HG03558 (cell line): ENCODE results near the gene ICA1.
"Not testable (repeated sequence)": the region's sequence is repeated elsewhere in the genome, so short reads cannot be mapped to it uniquely, and the experiment has no call there.

Experiments
- ATAC-seq: cut with Tn5 transposase; IDR thresholded peaks from one replicate; pipeline ENCODE4 v1.9.1; 2021; ENCODE audit warnings: moderate number of reproducible peaks; ENCODE audit not compliant: unreplicated experiment; ENCODE audit errors: extremely low read depth

ICA1 gene

DNA sequence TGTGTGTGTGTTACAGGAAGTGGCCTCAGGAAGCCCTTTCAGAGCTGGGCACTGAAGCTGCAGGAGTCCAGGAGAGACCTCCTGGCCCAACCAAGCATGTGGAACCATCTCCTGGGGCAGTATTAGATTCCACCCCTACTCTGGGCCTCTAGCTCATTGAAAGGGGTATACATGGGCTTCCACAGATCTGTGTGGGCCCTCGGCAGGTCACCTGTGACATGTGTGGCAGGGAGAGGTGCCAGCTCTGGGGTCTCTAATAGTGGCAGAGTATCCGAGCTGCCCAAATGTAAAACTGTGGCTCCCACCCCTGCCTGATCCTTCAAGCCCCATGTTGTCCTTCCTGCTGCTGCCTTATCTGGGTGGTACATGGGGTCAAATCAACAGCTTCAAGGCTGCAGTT, 149.3 kb downstream of the ICA1 start:
- ATAC-seq, result no peak

DNA sequence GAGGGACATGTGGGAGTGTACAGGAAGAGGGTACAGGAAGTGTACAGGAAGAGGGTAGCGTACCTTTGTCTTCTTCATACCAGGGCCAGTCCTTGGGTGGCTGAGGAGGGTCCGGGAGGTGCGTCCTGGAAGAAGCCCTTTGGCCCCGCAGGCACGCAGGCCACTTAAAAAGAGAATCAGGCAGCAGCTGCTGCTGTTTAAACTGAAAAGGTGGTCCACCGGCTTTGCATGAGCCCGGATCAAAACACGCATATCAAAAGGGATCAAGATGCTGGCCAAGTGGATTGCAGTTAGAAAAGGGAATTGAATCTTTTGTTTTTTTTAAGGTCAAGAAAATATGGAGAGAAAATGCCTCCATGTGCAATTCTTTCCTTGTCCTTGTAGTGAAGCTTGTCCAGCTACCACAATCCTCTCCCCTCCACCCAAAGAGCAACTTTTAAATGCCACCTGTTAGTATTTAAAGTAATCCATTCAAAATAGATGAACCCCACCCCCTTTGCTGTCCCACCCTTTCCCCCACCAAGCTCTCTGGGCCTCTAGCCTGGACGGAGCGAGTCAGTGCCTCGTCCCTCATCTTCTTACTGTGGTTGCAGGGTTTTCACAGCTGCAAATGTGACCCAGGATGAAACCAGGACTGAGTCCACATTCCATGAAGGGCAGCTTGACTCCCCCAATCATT, 150.5 kb downstream of the ICA1 start:
- no peak for ATAC-seq

DNA sequence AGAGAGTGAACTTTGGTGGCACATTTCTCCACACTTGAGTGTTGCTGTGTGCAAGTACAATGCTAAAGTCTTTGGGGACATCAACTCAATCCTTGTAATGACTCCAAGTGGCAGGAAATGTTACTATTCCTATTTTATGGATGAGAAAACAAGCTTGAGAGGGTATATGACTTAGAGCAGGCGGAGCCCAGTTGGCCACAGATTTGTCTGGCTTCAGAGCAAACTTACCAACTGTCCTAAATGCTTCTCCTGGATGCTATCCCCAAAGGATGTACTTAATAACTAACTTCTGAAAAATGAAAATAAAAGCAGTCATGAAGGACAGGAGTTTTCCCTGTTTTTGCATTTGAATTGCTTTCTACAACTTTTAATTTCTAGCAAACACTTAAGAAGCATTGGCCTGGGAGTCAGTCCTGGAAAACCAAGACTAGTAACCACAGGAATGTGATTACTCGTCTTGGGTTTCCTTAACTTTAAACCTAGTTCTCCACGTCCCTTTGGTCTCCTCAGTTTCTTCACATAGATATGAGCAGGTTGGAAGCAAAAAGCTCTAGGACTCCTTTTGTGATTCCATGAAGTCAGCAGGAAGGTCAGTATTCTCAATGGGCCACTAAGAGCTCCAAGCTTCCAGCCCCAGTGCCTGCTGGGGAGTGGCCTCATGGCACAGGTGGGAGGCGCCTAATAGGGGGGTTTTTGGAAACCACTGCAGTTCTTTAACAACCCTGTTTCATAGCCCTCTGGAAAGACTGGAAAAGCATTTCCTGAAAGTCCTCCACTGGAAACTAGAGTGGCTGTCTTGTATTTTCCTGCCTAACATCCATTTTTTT, 152.6 kb downstream of the ICA1 start:
- ATAC-seq, result no peak

DNA sequence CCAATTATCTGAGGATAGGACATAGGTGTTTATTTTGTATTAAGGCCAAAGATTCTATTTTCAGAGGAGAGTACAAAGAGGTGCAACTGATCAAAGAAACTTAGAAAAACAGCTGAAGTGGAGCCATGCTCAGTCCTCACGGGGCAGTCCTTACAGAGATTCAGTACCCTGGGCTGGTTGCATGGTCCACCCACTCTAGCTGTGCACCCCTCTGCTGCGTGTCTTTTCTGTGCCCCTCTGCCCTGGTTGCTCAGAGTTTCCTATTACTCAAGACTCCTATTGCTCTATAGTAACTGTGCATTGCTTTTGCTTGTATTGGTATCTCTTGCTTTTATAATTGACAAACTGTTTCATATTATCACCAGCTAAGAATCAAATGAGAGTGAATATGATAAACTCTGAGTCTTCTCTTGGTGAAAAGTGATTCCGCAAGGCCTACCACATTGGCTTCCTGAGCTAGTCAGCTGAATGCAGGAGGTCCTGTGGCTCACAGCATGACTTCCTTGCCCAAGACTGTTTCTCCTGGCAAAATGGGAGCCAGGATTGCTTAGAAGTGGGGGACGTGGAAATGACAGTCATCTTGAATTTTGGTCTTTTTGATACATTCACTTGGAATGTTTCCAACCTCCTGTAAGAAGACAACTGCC, 156.4 kb downstream of the ICA1 start:
- no peak for ATAC-seq

DNA sequence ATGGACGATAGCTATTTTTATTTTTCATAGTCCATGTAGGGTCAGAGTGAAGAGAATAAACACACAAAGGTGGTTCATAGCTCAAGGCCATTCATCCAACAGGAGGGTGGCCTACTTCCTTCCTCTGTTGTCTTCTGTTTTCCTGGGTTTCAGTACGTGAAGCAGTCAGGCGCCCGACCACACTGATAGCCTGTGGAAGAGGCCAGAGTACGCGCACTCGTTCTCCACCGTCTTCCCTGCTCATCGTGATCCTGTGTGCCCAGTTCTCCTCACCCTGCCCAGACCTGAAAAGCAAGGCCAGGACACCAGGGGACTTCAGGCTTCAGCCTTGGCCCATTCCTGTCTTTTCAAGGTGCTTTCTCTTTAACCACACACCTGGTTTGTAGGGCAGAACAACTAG, 158.7 kb downstream of the ICA1 start:
- ATAC-seq, result no peak

DNA sequence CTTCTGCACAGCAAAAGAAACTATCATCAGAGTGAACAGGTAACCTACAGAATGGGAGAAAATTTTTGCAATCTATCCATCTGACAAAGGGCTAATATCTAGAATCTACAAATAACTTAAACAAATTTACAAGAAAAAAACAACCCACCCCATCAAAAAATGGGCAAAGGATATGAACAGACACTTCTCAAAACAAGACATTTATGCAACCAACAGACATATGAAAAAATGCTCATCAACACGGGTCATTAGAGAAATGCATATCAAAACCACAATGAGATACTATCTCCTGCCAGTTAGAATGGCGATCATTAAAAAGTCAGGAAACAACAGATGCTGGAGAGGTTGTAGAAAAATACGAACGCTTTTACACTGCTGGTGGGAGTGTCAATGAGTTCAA, 160.7 kb downstream of the ICA1 start:
- not testable (repeated sequence) for ATAC-seq

DNA sequence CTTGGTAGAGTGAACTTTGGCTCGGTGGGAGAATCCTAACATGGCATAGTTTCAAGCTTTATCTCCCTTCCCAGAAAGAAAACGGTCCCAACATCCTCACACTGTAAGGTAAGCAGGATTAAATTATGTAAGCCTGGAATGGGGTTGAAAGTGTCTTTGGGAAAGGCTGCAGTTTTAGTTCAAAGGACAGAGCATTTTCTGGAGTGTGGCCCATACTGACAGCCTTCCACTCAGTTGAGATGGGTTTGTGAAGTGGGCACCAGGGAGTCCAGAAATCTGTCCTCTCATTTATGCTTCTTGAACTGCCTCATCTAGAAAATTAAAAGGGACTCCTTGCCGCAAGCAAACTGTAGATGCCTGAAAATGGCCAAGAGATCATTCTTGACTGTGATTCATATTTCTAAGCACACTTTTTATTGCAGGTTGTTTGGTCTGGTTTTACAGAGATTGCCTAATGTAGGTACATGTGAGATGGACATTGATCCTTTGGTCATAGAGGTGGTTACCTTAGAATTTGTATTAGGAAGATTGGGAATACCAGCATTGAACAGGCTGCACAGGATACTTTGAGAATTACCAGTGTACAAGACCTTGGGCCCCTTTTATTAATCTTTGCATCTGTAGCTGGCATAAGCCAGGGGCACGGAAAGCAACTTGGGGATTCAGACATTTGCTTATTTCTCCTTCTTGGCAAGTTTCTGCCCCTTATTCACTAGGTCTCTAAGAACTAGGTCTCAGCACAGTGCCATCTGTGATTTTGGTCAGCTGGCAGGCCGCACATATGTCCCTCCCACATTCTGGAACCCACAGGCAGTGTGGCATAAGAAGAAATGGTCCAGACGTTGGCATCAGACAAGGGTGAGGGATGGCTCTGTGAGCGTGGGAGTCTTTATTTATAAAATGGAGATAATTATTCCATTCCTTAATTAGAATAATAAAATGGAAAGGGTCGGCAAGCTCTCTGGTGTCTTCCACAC, 167.5 kb downstream of the ICA1 start:
- ATAC-seq, result no peak

DNA sequence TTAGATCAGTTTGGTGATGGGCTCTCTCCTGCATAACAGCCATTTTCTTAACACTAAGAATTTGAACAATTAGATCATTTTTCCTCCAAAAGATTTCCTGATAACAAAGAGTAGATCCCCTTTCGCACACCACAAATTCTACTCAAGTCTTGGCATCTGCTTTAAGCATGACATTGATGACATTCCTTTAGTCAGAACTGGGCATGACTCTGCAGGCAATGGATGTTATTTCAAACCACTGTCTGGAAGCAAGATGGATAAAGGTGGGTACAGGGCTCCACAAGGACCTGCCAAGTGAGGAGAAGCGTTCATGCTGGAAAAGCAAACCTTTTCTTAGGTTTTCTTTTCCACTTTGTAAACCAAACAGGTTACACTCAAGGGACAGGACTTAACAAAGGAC, 169.8 kb downstream of the ICA1 start:
- ATAC-seq, result no peak

DNA sequence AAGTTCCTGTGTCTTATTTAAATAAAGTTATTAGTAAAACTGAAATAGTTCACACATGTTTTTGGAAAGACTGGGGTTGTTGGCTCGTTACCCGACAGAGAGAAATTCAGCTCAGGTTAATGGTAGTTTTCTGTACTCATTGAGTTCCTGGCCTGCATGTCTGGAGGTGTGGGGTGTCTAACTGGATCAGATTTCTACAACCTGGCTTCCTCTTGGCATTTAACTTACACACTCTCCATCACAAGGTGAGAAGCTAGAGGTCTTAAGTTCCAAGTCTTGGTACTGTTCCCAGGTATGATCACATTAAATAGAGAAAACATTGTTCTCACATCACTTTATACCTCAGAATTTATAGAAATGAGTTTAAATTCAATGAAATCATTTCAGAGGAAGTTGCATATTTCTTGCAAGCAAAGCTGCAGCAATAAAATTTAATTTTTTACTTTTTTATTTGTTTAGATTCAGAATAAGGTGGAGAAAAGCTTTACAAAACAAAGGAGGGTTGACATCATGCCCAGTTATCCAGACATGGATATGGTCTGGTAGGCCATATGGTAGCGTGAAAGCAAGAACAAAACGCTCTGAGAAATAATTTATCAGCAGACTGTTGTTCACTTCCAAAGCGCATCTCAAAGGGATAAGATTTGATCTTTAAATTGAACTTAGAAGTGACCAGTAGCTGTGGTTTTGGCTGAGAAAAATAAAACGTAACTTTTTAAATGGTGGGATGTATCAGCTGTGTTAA, 172.8 kb downstream of the ICA1 start:
- ATAC-seq, result no peak

DNA sequence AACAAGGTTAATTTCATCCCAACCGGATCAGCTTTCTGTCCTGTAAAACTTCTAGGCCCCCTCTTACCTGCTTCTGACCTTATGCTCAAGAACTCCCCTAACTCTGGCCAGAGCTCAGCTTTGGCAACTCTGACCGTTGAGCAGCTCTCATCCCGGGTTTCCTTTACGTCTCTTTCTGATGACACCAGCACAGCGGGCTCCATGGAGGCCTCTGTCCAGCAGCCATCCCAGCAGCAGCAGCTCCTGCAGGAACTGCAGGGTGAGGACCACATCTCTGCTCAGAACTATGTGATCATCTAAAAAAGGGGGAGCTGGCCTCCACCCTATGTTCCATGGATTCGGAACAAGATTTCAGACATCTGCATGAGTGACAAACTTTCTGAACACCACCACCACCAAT, 175.7 kb downstream of the ICA1 start:
- no peak for ATAC-seq

DNA sequence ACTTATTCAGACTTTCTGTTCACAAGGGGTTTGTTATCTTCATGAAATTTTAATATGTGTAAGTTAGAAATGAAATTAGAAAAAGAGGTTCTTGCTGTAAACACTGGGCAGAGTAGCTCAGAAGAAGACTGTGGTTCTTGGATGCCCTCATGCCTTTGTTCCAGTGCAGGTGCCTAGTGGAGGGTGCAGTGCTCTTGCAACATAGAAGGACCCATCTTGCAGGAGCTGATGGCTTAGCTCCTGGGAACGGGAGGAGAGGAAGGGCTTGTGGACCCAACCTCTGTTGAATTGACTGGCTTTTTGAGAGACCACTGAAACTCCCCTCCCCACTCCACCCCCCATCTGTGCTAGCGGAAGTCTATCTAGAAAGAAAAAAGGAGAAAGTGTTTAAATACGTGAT, 176.5 kb downstream of the ICA1 start:
- no peak for ATAC-seq

DNA sequence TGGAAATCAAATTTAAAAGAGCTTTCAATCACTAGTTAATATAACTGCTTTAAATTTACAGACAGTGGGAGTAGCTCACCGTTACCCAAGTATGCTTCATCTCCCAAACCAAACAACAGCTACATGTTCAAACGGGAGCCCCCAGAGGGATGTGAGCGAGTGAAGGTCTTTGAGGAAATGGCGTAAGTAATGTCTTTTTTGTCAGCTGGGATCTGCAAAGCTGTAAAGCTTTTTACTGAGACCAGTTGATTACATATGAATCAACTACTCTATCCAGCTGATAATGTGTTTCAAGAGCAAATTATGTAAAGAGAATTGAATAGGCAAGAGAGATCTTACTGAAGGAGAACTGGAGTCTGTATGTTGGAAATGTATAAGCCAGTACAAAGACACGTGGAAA, 177.1 kb downstream of the ICA1 start:
- no peak for ATAC-seq

DNA sequence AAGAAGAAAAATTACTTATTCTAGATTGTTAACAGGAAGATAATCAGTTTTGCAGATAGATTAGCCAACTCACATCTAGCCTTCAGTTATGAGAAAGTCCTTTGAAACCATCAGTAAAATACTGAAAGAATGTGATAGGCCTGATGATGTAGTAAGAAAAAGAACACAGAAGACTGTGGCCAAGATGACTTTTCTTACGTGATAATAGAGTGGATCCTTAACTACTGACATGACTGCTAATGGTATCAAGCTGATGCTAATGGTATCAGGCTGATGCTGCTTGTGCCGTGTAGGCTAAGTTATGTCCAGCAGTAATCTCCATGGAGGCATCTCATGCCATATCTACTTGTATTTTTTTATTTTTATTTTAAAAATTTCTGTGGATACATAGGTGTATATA, 179.2 kb downstream of the ICA1 start:
- no peak for ATAC-seq

DNA sequence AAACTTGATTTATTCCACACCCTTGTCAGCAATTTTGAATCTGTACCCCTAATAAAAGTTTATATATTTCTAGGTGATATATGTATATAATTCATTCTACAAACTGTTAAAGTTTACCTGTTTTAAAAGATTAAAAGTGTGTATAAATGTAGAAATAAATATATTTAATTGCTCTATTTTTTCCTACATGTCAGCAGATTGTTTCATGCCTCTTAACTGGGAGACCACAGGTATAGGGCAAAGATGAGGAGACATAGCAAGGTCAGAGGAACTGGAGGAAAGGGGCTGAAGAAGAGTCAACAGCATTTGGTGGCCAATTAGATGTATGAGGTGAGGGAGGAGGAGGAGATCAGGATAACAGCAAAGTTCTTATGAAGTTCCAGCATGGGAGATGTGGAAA, 183.5 kb downstream of the ICA1 start:
- ATAC-seq, result no peak

DNA sequence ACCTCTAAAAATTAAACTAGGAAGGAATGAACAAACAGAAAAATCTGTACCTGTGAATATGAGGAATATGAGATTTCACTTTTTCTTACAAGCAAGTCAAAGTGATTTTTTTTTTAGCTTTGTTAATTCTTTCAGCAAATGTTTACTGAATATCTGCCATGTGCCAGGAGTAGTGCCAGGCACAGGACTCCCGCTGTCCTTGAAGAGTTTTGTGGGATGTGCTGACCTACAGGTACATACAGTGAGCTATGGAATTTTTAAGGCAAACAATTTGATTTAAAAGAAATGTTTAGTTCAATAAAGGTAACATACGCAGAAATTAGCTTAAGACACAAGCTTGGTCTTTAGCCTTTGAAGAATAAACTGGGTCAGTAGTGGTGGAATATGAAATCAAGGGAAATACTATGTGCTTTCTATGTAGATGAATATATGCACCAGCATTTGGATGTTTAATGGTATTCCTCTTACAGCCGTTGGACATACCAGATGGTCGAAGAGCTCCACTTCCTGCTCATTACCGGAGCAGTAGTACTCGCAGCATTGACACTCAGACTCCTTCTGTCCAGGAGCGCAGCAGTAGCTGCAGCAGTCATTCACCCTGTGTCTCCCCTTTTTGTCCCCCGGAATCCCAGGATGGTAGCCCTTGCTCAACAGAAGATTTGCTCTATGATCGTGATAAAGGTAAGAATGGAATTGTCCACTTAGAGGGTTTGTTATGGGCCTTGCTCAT, 191.4 kb downstream of the ICA1 start:
- no peak for ATAC-seq

DNA sequence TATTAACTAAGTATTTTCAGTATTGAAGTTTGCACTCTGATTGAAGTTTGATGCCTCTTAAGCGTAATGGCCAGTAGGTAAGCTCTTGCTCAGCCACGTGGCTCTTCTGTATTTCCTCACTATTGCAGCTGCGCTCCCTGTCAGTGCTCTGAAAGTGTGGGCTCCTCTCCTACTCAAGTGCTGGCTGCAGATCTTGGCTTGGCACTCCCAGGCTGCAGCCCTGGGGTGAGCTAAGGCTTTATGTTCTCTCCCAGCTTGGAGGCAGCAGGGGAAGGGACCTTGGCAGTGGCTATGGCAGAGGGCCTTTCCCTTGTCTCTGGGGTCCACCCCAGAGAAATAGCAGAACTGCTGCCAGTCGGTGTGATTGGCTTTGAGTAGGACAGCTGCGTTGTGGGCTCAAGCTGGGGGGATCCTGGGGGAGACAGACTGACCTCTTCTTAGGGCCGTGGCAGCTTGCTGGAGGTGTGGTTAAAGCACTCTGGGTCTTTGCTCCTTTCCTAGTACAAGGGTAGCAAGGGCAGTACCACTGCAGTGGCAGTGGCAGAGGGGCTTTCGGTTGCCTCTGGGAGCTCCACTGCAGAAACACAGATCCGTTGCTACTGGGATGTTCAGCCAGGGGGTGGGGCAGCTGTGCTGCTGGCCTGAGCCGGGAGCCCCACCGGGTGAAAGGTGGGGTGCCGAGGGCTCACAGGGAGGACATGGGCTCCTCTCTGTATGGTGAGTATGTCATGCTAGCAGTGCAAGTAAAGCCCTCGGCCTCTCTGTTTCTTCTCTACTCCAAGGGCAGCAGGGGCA, 192.9 kb downstream of the ICA1 start:
- no peak for ATAC-seq

DNA sequence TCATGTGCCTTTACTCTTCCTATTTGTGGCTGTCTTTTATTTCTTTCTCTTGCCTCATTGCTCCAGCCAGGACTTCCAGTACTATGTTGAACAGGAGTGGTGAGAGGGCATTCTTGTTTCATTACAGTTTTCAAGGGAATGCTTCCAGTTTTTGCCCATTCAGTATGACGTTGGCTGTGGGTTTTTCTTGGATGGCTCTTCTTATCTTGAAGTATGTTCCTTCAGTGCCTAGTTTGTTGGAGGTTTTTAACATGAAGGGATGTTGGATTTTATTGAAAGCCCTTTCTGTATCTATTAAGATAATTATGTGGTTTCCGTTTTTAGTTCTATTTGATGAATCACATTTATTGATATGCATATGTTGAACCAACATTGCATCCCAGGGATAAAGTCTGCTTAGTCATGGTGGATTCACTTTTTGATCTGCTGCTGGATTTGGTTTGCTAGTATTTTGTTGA, 196.6 kb downstream of the ICA1 start:
- ATAC-seq, result no peak

DNA sequence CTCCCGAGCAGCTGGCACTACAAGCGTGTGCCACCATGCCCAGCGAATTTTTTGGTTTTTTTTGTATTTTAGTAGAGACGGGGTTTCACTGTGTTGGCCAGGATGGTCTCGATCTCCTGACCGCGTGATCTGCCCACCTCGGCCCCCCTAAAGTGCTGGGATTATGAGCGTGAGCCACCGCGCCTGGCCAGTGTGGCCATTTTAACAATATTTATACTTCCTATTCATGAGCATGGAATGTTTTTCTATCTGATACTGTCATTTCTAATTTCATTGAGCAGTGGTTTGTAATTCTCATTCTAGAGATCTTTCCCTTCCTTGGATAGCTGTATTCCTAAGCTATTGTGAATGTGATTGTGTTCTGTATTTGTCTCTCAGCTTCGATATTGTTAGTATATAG, 197.1 kb downstream of the ICA1 start:
- ATAC-seq, result no peak
